ENCODE data around the gene RASGRF2.

GRCh38 chr5:81249240-81249639 lies 289.1 kb downstream of the RASGRF2 start:
- TF ChIP-seq CTCF (IDR thresholded peaks at IDR 0.05; ENCODE audit: insufficient read depth, low read length): no peak
- no peak for TF ChIP-seq POLR2AphosphoS5 (IDR thresholded peaks at IDR 0.05; ENCODE audit: low read depth)
